ENCODE results near the gene PTPRB. TPM values are rescaled to one million over a fixed set of nuclear protein-coding genes. Genes with fewer than 3 reads are reported as not detected.

The PTPRB gene
- polyA plus RNA-seq, 1 donor from 2014 or later: 0.30 TPM

DNA sequence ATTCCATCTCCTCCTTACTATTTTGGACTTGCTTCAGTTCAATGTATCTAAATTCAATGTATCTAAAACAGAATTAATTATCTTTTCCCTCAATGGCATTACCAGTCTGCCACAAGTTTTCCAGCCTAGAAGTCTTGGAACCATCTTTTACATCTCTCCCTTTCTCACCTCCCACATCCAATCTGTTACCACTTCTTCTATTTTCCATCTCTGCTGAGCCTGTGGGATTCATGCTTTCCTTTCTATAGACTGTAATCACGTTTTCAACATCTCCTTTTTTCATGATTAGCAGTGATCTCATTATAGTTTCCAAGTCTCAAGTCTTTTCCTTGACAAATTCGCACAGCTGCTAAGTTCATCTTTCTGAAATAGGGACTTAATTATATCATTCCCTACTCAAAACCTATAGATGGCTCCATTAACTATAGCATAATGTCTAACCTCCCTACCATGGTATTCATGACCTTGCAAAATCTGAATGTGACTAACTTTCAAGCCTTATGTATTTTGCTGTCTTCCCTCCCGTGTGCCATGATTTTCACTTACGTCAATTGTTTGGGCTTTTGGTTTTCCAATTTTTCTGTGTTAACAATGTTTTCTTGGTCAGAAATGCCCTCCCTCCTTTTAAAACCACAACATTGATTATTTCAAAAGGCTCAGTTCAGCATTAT is 20.5 kb upstream of the PTPRB start:
- no peaks in the 10 kb centered on the region for H3K9me3 Mint-ChIP-seq
- H3K4me3 Mint-ChIP-seq: no peak overlapping the region
- H3K27me3 Mint-ChIP-seq: peaks cover 2% of the 10 kb centered on the region
- H3K4me1 Mint-ChIP-seq: peaks cover 12 to 19% (median 18%) of the 10 kb centered on the region in 3 donors
- no peak overlapping the region for H3K27ac Mint-ChIP-seq
- no peaks in the 10 kb centered on the region for H3K36me3 Mint-ChIP-seq

DNA sequence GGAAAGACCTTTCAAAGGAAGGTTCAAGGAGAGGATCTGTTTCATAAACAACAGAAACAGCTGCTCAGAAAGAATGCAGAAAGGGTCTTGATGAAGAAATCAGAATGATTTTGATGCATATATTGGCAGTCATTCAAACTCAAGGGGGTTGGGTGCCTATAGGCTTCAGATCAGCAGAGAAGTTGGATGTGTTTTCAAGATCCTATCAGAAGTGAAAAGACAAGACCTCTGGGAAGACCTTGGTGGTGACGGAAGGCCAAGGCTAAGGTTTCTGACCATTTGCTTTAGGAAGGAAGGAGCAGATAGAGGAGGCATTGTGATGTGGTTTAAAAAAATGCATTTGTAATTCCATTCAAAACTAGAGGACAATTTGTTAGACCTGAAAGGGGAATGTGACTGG is 15.2 kb upstream of the PTPRB start:
- H3K27me3 Mint-ChIP-seq: peaks cover 3% of the 10 kb centered on the region
- H3K36me3 Mint-ChIP-seq: peaks cover 3% of the 10 kb centered on the region
- H3K4me3 Mint-ChIP-seq: no peak overlapping the region
- H3K4me1 Mint-ChIP-seq: no peaks in the 10 kb centered on the region
- H3K9me3 Mint-ChIP-seq: no peaks in the 10 kb centered on the region
- no peak overlapping the region for H3K27ac Mint-ChIP-seq

DNA sequence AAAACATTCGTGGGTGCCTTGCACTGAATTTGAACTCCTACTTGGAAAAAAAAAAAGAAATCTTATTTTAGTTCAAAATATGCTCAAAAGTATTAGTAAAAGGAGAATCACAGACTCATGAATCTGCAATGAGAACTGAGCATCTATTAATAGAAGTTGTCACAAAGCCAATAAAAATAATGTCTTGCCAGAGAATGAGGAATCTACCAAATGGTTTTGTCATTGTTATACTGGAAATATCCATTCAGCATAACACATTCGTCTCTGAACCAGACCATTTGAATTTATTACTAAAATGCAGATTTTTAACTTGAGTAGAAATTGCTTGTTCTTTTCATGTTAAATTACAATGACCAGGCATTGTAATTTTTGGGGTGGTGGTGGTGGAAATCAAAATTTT is 11.6 kb upstream of the PTPRB start:
- Mint-ChIP-seq H3K27ac (no peak overlapping the region), H3K27me3 (peaks cover 4% of the 10 kb centered on the region), H3K4me1 (peaks cover 0 to 4% (median 0%) of the 10 kb centered on the region in 3 donors), H3K36me3 (peaks cover 3% of the 10 kb centered on the region), H3K9me3 (no peaks in the 10 kb centered on the region), H3K4me3 (no peak overlapping the region)

DNA sequence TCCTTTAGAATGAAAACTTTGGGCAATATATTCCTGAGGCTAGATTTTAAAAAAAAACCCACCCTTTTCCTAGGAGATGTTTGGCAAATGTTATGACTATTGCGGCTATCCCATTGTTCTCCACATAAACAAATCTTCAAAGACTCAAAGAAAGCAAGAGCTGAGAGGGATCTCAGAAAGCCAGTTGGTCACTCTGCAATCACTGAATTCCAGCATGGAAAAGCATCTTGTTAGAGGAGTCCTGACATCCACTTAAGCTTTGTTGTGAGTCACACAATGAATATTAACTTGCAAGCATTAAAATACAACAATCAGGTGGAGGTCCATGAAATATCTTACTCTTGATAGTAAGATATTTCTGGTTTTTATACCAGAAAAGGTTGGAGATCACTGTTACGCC is 11.0 kb upstream of the PTPRB start:
- Mint-ChIP-seq H3K36me3 (peaks cover 3% of the 10 kb centered on the region), H3K9me3 (no peaks in the 10 kb centered on the region), H3K4me1 (peaks cover 0 to 4% (median 0%) of the 10 kb centered on the region in 3 donors), H3K4me3 (no peak overlapping the region), H3K27me3 (peaks cover 4% of the 10 kb centered on the region), H3K27ac (no peak overlapping the region)

DNA sequence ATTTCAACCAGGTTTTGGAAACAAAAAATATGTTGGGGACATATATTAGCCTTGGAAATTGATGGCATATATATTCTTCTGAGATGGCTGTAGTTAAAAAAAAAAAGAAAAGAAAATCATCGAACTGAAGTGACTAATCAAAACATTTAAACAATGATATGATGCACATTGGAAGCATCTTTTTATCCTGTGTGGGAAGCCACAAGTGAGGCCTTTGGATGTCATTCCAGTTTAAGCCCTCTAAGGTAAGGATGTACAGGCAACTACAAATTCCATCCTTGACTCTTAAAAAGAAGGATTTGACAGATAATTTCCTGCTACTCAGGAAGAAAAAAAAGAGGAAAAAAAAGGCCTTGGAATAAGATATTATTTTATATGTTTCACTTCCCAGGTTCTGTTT is 9.6 kb upstream of the PTPRB start:
- peaks cover under 1% of the 10 kb centered on the region for H3K36me3 Mint-ChIP-seq
- peaks cover 0 to 4% (median 0%) of the 10 kb centered on the region in 3 donors for H3K4me1 Mint-ChIP-seq
- H3K9me3 Mint-ChIP-seq: no peaks in the 10 kb centered on the region
- H3K27me3 Mint-ChIP-seq: peaks cover 3% of the 10 kb centered on the region
- peak overlapping the region in 1 of 3 donors; percentile 43 for H3K27ac Mint-ChIP-seq
- H3K4me3 Mint-ChIP-seq: no peak overlapping the region

DNA sequence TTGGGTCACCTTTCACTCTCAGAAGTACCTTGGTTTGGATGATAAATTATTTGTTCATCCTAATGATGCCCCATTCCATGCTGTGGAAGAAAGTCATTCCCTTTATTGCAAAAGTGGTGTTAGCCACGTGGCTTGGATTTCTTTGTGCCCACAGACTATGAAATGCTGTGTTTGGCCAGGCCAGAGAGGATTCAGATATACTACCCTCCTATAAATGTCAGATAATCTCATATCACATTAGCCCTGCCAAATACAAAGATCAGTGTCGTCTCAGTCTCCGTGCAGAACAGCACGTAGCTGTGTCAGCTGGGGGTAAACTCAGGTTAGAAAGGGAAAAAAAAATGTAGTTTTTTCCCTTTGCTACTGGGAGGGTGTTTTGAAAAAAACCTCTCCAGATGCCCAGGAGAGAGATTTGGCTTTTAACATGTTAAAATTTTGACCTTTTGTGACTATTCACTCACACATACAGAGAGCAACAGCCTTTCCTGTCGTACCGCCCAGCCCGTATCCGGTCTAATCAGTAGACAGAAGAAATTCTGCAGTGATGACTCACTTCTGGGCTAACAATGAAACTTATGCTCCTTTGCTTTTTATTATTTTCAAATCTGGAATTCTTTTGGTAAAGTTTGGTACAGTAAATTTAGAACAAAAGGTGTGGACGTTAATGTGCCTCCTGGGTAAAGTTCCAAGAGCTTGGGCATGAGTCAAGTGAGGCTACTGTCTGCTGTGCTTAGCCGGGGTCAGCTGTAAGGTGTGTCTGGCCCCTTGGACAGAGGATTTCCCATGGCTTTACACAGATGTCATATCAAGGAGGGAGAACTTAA is 8.5 kb upstream of the PTPRB start:
- Mint-ChIP-seq H3K4me3 (no peak overlapping the region), H3K27ac (no peak overlapping the region), H3K4me1 (peaks cover 0 to 4% (median 0%) of the 10 kb centered on the region in 3 donors), H3K27me3 (peaks cover 3% of the 10 kb centered on the region), H3K36me3 (no peaks in the 10 kb centered on the region), H3K9me3 (no peaks in the 10 kb centered on the region)

DNA sequence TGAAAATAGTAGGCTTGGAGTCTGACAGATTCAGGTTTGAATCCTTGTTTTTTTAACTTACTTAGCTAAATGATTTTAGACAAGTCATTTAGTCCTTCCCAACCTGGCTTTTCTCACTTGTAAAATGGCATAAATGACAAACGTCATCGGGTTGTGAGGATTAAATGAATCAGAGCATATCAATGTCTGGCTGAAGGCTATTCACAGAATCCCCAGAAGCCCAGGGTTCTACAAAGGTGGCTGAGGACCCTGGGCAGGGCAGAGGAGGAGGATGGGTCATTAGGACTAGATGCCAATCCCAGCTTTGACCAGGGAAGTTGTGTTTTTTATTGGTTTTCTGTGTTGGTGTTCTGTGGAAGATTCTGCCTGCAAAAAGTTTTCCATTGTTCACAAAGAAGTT is 7.6 kb upstream of the PTPRB start:
- H3K4me3 Mint-ChIP-seq: no peak overlapping the region
- no peak overlapping the region for H3K27ac Mint-ChIP-seq
- no peaks in the 10 kb centered on the region for H3K9me3 Mint-ChIP-seq
- peaks cover 3% of the 10 kb centered on the region for H3K27me3 Mint-ChIP-seq
- no peaks in the 10 kb centered on the region for H3K36me3 Mint-ChIP-seq
- H3K4me1 Mint-ChIP-seq: peaks cover 0 to 4% (median 0%) of the 10 kb centered on the region in 3 donors

DNA sequence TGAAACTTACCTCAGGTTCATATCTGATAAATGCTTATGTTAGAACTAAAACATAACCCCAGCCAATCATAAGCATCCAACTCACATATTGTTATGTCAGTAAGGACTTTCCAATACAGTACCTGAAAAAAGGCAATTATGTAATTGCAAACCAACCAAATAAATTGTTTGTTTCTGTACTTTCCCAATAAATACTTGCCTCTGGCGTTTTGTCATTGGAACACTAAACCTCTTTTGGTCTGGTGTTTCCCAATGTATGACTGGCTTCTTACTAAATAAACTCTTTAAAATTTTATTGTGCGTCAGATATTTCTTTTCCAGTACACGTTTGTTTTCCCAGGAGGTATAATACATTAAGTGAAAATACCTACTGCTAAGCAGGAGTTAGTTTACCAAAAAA is 6.7 kb upstream of the PTPRB start:
- Mint-ChIP-seq H3K27me3 (peaks cover 3% of the 10 kb centered on the region), H3K36me3 (no peaks in the 10 kb centered on the region), H3K4me1 (peaks cover 0 to 4% (median 0%) of the 10 kb centered on the region in 3 donors), H3K9me3 (no peaks in the 10 kb centered on the region), H3K27ac (no peak overlapping the region), H3K4me3 (no peak overlapping the region)

DNA sequence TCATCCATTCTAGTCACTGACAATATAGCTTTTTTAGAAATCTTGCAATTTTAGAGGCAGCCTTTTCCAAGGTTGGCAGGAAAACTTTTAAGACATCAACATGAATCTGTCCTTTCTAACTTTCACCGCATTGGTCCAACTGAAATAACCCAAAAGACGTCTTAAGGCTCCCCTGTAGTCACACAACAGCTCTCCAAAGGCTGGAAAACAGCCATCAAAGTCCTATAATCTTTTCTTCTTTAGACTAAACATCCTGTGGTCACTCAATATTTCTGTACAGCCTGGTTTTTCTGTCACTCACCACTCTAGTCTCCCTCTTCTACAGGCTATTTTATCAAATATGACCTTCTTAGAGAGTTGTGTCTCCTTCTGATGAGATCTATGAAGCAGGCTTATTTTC is 4.5 kb upstream of the PTPRB start:
- Mint-ChIP-seq H3K4me1 (peaks cover 0 to 4% (median 0%) of the 10 kb centered on the region in 3 donors), H3K27ac (no peak overlapping the region), H3K36me3 (no peaks in the 10 kb centered on the region), H3K27me3 (peaks cover 5% of the 10 kb centered on the region), H3K4me3 (no peak overlapping the region), H3K9me3 (no peaks in the 10 kb centered on the region)

DNA sequence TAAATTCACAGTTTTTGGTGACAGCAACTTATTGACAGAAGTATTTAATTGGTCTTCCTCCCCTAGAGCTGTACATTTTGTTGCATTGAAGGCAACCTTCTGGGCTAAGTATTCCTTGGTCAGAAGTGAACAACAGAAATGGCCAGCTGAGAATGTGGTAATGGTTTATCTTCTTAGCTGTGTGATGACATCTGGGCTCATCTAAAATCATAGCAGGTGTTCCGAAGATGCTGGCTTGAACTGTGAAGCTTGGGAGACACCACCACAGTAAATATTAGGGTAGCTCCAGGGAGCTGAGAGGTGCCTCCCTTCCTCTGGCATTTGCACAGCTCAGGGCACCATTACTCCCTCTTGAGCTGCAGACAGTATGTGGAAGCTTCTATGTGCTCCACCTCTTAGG is 3.7 kb upstream of the PTPRB start:
- no peak overlapping the region for H3K27ac Mint-ChIP-seq
- no peak overlapping the region for H3K4me3 Mint-ChIP-seq
- no peaks in the 10 kb centered on the region for H3K36me3 Mint-ChIP-seq
- peaks cover 3% of the 10 kb centered on the region for H3K27me3 Mint-ChIP-seq
- H3K4me1 Mint-ChIP-seq: peaks cover 0 to 2% (median 0%) of the 10 kb centered on the region in 3 donors
- no peaks in the 10 kb centered on the region for H3K9me3 Mint-ChIP-seq

DNA sequence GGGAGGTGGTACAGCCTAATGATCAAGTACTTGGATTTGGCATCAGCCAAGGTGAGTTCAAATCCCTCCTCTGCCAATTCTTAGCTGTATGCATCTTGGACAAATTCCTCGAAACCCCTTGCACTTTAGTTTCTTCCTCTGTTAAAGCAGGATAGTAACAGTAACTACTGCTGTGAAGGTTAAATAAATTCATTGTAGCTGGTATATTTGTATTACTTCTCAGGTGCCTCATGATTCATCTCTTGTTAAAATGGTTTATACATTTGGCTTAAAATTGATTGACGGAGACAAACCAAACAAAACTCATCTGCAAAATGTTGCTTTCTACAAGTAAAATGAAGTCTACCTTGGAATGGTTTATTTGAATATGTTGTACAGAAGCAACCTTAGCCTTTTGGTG is 2.3 kb upstream of the PTPRB start:
- no peak overlapping the region for H3K4me3 Mint-ChIP-seq
- no peaks in the 10 kb centered on the region for H3K9me3 Mint-ChIP-seq
- no peaks in the 10 kb centered on the region for H3K4me1 Mint-ChIP-seq
- H3K27me3 Mint-ChIP-seq: peaks cover 3% of the 10 kb centered on the region
- no peaks in the 10 kb centered on the region for H3K36me3 Mint-ChIP-seq
- no peak overlapping the region for H3K27ac Mint-ChIP-seq

DNA sequence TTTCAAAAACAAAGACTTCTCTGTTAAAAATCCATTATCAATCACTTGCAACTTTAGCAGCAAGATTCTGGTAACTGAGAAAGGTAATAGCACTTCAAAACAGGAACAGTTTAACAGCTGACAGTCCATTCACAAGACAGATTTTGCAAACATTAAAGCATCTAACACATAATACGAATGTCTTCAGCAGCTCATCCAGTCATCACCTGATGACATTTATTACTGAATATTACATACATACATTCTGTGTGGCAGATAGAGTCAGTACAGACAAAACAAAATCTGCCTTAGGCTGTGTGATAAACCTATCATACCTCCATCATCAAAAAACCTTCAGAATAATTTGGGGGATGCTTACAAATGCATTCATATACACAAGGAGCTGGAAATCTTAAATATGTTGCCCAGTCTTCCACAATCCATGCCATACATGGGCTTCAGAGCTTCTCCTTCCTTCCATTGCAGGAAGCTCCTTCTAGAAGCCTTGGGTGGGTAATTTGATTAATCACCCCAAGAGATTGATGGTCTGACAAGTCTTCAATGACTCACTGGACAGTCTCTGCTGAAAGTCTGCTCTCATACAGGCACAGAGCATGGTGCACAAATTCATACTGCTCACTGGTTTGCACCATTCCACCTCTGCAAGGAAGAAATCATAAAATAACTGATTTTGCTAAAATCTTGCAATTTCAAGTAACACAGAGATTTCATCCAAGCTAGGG is 1.6 kb upstream of the PTPRB start:
- H3K27ac Mint-ChIP-seq: no peak overlapping the region
- no peaks in the 10 kb centered on the region for H3K36me3 Mint-ChIP-seq
- H3K4me3 Mint-ChIP-seq: no peak overlapping the region
- H3K4me1 Mint-ChIP-seq: no peaks in the 10 kb centered on the region
- peaks cover 3% of the 10 kb centered on the region for H3K27me3 Mint-ChIP-seq
- no peaks in the 10 kb centered on the region for H3K9me3 Mint-ChIP-seq

DNA sequence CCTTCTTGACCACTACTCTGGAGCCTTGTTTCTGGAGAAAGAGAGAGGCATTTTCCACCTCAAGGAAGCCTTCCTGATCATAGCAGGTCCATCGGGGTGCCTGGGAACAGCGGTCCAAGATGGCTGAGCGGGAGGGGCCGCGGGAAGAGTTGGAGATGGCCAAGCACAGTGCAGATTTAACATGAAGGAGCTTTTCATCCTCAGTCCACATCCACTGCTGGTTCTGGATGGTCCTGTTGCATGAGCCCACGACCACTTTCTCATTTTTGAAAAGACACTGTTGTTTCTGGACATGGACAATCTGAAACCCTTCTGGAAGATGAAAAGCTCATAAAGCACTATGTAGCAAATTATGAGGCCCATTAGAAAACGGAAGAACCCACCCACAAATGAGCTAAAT is 1.5 kb downstream of the PTPRB start:
- H3K4me3 Mint-ChIP-seq: no peak overlapping the region
- no peaks in the 10 kb centered on the region for H3K36me3 Mint-ChIP-seq
- peaks cover 3% of the 10 kb centered on the region for H3K27me3 Mint-ChIP-seq
- no peak overlapping the region for H3K27ac Mint-ChIP-seq
- no peaks in the 10 kb centered on the region for H3K4me1 Mint-ChIP-seq
- peaks cover 0 to 2% (median 0%) of the 10 kb centered on the region in 3 donors for H3K9me3 Mint-ChIP-seq

DNA sequence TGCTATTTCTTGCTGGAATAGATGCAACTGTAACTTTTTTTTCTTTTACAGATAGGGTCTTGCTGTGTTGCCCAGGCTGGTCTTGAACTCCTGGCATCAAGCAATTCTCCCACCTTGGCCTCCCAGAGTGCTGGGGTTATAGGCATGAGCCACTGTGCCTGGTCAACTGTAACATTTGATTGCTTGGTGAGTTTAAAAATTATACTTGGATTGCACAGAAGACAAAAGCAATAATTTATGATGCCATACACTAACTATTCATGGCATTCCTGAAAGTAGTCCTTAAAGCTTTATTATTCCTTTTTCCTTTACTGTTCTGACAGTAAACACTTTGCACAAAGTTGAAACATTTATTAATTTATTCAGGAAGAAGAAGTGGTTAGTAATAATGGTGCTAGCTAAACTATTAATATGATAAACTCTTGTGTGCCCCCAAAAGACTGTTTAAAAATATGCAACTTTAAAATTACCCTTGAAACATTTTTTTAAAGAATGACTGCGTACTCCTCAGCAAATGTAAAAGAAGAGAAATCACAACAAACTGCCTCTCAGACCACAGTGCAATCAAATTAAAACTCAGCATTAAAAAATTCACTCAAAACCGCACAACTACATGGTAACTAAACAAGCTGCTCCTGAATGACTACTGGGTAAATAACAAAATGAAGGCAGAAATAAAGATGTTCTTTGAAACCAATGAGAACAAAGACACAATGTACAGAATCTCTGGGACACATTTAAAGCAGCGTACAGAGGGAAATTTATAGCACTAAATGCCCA is 8.3 kb downstream of the PTPRB start:
- no peak overlapping the region for H3K27ac Mint-ChIP-seq
- no peaks in the 10 kb centered on the region for H3K36me3 Mint-ChIP-seq

DNA sequence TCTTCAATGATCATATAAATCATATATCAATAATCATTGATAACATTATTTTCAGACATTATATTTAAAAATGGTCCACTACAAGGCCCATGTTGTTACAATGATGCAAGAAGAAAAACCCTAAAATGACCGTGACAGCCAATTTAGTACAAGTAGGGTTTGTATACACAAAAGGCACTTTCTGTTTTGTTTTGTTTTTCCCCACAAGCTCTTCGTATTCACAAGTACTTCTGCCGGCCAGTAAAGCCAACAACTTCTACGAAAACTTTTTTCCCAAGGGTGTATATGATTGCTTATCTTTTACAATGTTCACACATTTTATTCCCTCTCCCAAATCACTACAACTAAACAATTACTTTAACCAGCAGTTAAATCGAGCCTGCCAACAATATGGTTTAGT is 9.6 kb downstream of the PTPRB start:
- no peak overlapping the region for H3K4me3 Mint-ChIP-seq
- H3K9me3 Mint-ChIP-seq: peaks cover 0 to 7% (median 2%) of the 10 kb centered on the region in 3 donors
- H3K4me1 Mint-ChIP-seq: no peaks in the 10 kb centered on the region
- no peaks in the 10 kb centered on the region for H3K36me3 Mint-ChIP-seq
- no peak overlapping the region for H3K27ac Mint-ChIP-seq
- peaks cover 2% of the 10 kb centered on the region for H3K27me3 Mint-ChIP-seq

More for the DNA sequence above, 8.3 kb downstream of the PTPRB start:
- Mint-ChIP-seq H3K9me3 (peaks cover 0 to 9% (median 2%) of the 10 kb centered on the region in 3 donors), H3K27me3 (no peaks in the 10 kb centered on the region), H3K4me1 (no peaks in the 10 kb centered on the region), H3K4me3 (no peak overlapping the region)
